Camera-type eye (tissue), 1 donor: ENCODE results near the gene C3AR1. TPM values are rescaled to one million over a fixed set of nuclear protein-coding genes. Genes with fewer than 3 reads are reported as not detected.

Source experiments
- total RNA-seq: library from RNA; depleted of rRNA; stranded (reverse); fragments of >200 nt; gene quantifications from one replicate; pipeline ENCODE4 v1.2.3, GENCODE V29; 2014

The C3AR1 gene
- 2.0 TPM for total RNA-seq

DNA sequence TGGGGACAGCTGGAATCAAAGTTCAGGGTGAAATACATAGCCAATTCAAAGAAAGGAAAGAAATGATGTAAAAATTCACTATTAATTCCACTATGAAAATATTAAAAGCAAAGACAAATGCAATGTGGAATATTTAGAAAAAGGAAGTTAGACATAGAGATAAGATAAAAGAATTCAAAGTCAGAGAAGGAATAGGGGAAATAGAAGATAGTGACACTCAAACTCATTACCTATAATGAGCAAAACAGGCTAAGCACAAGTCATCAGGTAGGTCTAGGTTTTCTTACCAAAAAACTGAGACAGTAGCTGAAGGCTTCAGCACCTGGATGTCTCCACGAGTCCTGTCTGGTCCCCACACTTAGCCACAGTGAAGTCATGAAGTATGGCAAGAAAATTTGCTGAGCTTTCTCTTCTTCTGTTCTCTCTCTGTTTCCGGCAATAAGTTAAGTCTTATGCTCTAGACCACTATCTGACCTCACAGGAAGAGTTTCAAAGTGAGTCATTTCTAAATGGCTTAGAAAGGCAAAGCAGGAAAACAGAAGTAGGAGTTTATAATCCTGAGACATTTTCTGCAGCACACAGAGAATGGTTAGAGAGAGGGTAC, at the start of gene C3AR1:
Gene C3AR1, minus strand, starts transcription at position 369 of the 604 bp plus-strand sequence. CDS start 6,174 bp downstream, outside the sequence.

DNA sequence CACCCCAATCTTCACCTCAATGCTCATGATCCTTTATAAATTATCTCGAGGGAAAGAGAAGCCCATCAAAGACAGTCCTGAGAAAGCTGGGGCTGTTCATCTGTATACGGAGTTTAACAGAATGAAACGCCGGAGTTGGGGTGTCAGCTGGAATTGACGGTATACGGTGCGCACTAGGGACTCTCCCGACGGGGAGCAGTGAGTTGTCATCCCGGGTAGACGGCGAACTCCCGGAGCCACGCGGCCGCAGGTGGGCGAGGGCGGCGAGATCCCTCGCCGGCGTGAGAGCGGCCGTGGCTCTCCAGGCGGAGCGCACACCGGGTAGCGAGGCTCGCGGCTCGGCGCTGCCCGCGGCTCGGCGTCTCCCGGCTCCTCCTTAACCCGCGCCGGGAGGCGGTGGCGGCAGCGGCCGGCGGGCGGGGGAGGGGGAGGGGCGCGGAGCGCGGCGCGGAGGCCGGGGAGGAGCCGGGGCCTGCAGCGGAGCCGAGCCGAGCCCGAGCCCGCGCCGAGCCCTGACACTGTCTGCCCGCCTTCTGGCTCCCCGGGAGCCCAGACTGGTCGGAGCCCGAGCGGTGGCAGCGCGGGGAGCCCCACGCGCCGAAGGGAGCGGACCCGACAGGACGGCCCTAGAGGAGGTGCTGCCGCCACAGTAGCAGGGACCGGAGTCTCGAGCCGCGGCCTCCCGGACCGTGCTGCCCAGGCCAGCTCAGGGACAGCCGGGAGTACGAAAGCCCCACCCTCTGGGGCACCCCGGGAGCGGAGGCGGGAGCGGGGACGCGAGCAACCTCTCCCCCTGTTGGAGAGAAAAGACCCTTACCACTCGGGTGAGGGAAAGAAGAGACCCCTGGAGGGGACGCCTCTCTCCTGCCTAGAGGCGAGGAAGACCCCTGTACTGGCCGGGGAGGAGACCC, 33.7 kb downstream of the C3AR1 start, which contains the start of gene FOXJ2:
Gene FOXJ2, plus strand, starts transcription at position 475 of the 911 bp plus-strand sequence. CDS start 7,117 bp downstream, outside the sequence.

Other genes starting within 250 kb of the C3AR1 start
- 0.77 TPM for gene SLC2A14, start 193.4 kb downstream of the C3AR1 start, total RNA-seq
- gene SLC2A3, start 130.2 kb downstream of the C3AR1 start, total RNA-seq: 158 TPM
- gene FOXJ2, start 33.6 kb downstream of the C3AR1 start, total RNA-seq: 15.8 TPM
- gene NECAP1, start 15.9 kb upstream of the C3AR1 start, total RNA-seq: 78.9 TPM
- gene CLEC4A, start 57.3 kb upstream of the C3AR1 start, total RNA-seq: 1.2 TPM
- not detected for gene ZNF705A, start 90.7 kb upstream of the C3AR1 start, total RNA-seq
- 0.16 TPM for gene FAM90A1, start 161.3 kb upstream of the C3AR1 start, total RNA-seq